HepG2 (cell line): ENCODE measurements around the gene ZNF345. TPM values are rescaled to one million over a fixed set of nuclear protein-coding genes. Genes with fewer than 3 reads are reported as not detected.

Experiments
- ATF1 ChIP-seq: IDR thresholded peaks from 2 replicates; pipeline ENCODE4 v1.6.1; 2016; ENCODE audit warnings: mild to moderate bottlenecking, control low read depth
- CTCF ChIP-seq: sonication (generic); formaldehyde crosslinking; IDR thresholded peaks from 2 replicates; pipeline ENCODE4 v1.5.0; 2020; ENCODE audit warnings: mild to moderate bottlenecking, missing genetic modification reagents, moderate library complexity
- JARID2 ChIP-seq: sonication (generic); formaldehyde crosslinking; IDR thresholded peaks from 2 replicates; pipeline ENCODE4 v1.8.1; 2023; ENCODE audit warnings: missing genetic modification reagents, inconsistent platforms; ENCODE audit not compliant: insufficient replicate concordance
- MAZ ChIP-seq, 2 experiments: sonication (generic) in 1 of 2; formaldehyde crosslinking in 1 of 2; IDR thresholded peaks; 2 replicates each; pipeline versions ENCODE4 v1.5.0 to v1.6.1; 2012 to 2020; ENCODE audit warnings: low read depth in 2 of 2, mild to moderate bottlenecking in 2 of 2, borderline replicate concordance in 1 of 2, improper control_type of control experiment in 1 of 2, low read length in 1 of 2, missing genetic modification reagents in 1 of 2, moderate library complexity in 1 of 2
- NCOA5 ChIP-seq: sonication (generic); formaldehyde crosslinking; IDR thresholded peaks from 2 replicates; pipeline ENCODE4 v1.4.0; 2020; ENCODE audit warnings: missing genetic modification reagents
- PCBP2 ChIP-seq: fragments of 200-400 bp; formaldehyde crosslinking; optimal IDR thresholded peaks from 2 replicates; pipeline ENCODE3; 2018; ENCODE audit warnings: low read length, low read depth; ENCODE audit not compliant: poor library complexity, severe bottlenecking
- PLSCR1 ChIP-seq: sonication (generic); formaldehyde crosslinking; IDR thresholded peaks from 2 replicates; pipeline ENCODE4 v1.5.0; 2020; ENCODE audit warnings: missing genetic modification reagents, mild to moderate bottlenecking, borderline replicate concordance
- SETDB1 ChIP-seq: sonication (generic); formaldehyde crosslinking; IDR thresholded peaks from 2 replicates; pipeline ENCODE4 v1.5.1; 2020; ENCODE audit warnings: missing genetic modification reagents, mild to moderate bottlenecking, borderline replicate concordance
- SNAPC5 ChIP-seq: sonication (generic); formaldehyde crosslinking; IDR thresholded peaks from 2 replicates; pipeline ENCODE4 v1.8.1; 2023; ENCODE audit warnings: mild to moderate bottlenecking, missing genetic modification reagents, borderline replicate concordance
- SP140L ChIP-seq: sonication (generic); formaldehyde crosslinking; IDR thresholded peaks from 2 replicates; pipeline ENCODE4 v1.4.0; 2020; ENCODE audit warnings: missing genetic modification reagents, borderline replicate concordance
- YEATS2 ChIP-seq: sonication (generic); formaldehyde crosslinking; IDR thresholded peaks from 2 replicates; pipeline ENCODE4 v1.4.0; 2020; ENCODE audit warnings: missing genetic modification reagents, borderline replicate concordance
- ZBTB2 ChIP-seq: sonication (generic); formaldehyde crosslinking; IDR thresholded peaks from 2 replicates; pipeline ENCODE4 v1.8.0; 2022; ENCODE audit warnings: low read depth, missing genetic modification reagents
- ZBTB34 ChIP-seq: sonication (generic); formaldehyde crosslinking; IDR thresholded peaks from 2 replicates; pipeline ENCODE4 v1.8.0; 2022; ENCODE audit warnings: mild to moderate bottlenecking, missing genetic modification reagents
- ZBTB46 ChIP-seq: sonication (generic); formaldehyde crosslinking; IDR thresholded peaks from 2 replicates; pipeline ENCODE4 v1.4.0; 2020; ENCODE audit warnings: mild to moderate bottlenecking, missing genetic modification reagents, borderline replicate concordance
- ZMYM2 ChIP-seq: sonication (generic); formaldehyde crosslinking; IDR thresholded peaks from 2 replicates; pipeline ENCODE4 v1.8.0; 2022; ENCODE audit warnings: mild to moderate bottlenecking, missing genetic modification reagents
- ZNF230 ChIP-seq: sonication (generic); formaldehyde crosslinking; IDR thresholded peaks from 2 replicates; pipeline ENCODE4 v1.4.0; 2020; ENCODE audit warnings: mild to moderate bottlenecking, missing genetic modification reagents
- ZNF367 ChIP-seq: sonication (generic); formaldehyde crosslinking; IDR thresholded peaks from 2 replicates; pipeline ENCODE4 v1.4.0; 2020; ENCODE audit warnings: missing genetic modification reagents, borderline replicate concordance
- ZNF44 ChIP-seq: sonication (generic); formaldehyde crosslinking; IDR thresholded peaks from 2 replicates; pipeline ENCODE4 v1.5.1; 2020; ENCODE audit warnings: mild to moderate bottlenecking, missing genetic modification reagents
- ZNF501 ChIP-seq: sonication (generic); formaldehyde crosslinking; IDR thresholded peaks from 2 replicates; pipeline ENCODE4 v1.5.1; 2020; ENCODE audit warnings: mild to moderate bottlenecking, moderate library complexity, missing genetic modification reagents
- ZSCAN21 ChIP-seq: sonication (generic); formaldehyde crosslinking; IDR thresholded peaks from 2 replicates; pipeline ENCODE4 v1.8.0; 2022; ENCODE audit warnings: mild to moderate bottlenecking, missing genetic modification reagents, moderate library complexity, borderline replicate concordance
- polyA plus RNA-seq, 8 experiments: library from polyadenylated mRNA; depleted of rRNA in 3 of 8; stranded (reverse) in 7 of 8; unstranded in 1 of 8; fragments of >200 nt; fragmentation: Illumina TruSeq in 4 of 8; extraction: Trizol in 4 of 8; gene quantifications; 2 replicates each; pipeline versions ENCODE4 v1.2.1 to v1.2.3, GENCODE V29; 2011 to 2016; ENCODE audit warnings: low read depth in 4 of 8, missing spikeins in 1 of 8, mixed read lengths in 1 of 8; ENCODE audit not compliant: insufficient read depth in 1 of 8
- total RNA-seq, 5 experiments: library from RNA; depleted of rRNA; stranded (reverse); fragments of >200 nt; fragmentation: Illumina TruSeq; extraction: Trizol; gene quantifications; 2 replicates each; pipeline ENCODE4 v1.2.3, GENCODE V29; 2016; ENCODE audit warnings: low read depth in 1 of 5

The ZNF345 gene
- total and polyA plus RNA-seq, 2 of the 13 experiments (the other 11 are each of a cell fraction or from before 2014, with no cell fraction given) = 2.6 to 2.9 TPM

- TF ChIP-seq ZBTB46 = no peak
- no peak for TF ChIP-seq ZSCAN21 (CRISPR knock-in tag)
- no peak for TF ChIP-seq NCOA5 (CRISPR knock-in tag)
- TF ChIP-seq ZMYM2 (CRISPR knock-in tag) = no peak
- peak; percentile 22; the same call in 1 of the 2 replicates for TF ChIP-seq YEATS2 (CRISPR knock-in tag)
- no peak for TF ChIP-seq PLSCR1 (CRISPR knock-in tag)
- no peak for TF ChIP-seq ATF1 (CRISPR knock-in tag)
- no peak for TF ChIP-seq PCBP2
- TF ChIP-seq ZNF230 (CRISPR knock-in tag) = no peak
- peak; percentile 50 for TF ChIP-seq JARID2 (CRISPR knock-in tag)
- no peak for TF ChIP-seq ZBTB2 (CRISPR knock-in tag)
- TF ChIP-seq SETDB1 (CRISPR knock-in tag) = no peak
- TF ChIP-seq SNAPC5 (CRISPR knock-in tag) = no peak
- no peak for TF ChIP-seq ZBTB34 (CRISPR knock-in tag)
- TF ChIP-seq ZNF367 (CRISPR knock-in tag) = no peak
- peak; percentile 76 for TF ChIP-seq MAZ (IDR thresholded peaks at IDR 0.05; ENCODE audit: borderline replicate concordance, low read depth, low read length)
- TF ChIP-seq MAZ (CRISPR knock-in tag; IDR thresholded peaks at IDR 0.05; ENCODE audit: low read depth) = peak; percentile 49; the same call in 1 of the 2 replicates
- peak; percentile 54 for TF ChIP-seq ZNF501 (CRISPR knock-in tag)
- TF ChIP-seq CTCF = no peak
- TF ChIP-seq ZNF44 = peak; percentile 75; the same call in 1 of the 2 replicates
- TF ChIP-seq SP140L (CRISPR knock-in tag) = no peak
Measured at GRCh38 chr19:36849701-36850558, 746 bp upstream of the ZNF345 start (continued).
